Measurements from ENCODE around the gene PDRG1.

PDRG1 gene

GRCh38 chr20:31951530-31952453, at the start of gene PDRG1:
Gene PDRG1 (minus strand): TSS chr20:31952046. CDS start chr20:31951961, 85 bp downstream.
- H3K4me1 ChIP-seq, result peaks cover 0 to 26% (median 16%) of the 10 kb centered on the region in 4 donors
- peaks cover 0 to 5% of the 10 kb centered on the region in 2 donors for H3K27me3 ChIP-seq
- H3K9me3 ChIP-seq, result no peaks in the 10 kb centered on the region
- peak within 1 kb of the TSS; percentile 81 to 84 for H3K4me3 ChIP-seq
- intact Hi-C loops (cut with DNase I; ENCODE audit: low total_unique reads), result loop anchor here (5.0 to 10.0 kb wide), 5 partner anchors 81 to 287 kb away; partner anchors contain the start of gene BCL2L1
- TF ChIP-seq CTCF (IDR thresholded peaks at IDR 0.05), result peak; percentile 91 to 94
- peaks cover 21 to 34% (median 27%) of the 10 kb centered on the region in 3 donors for H3K36me3 ChIP-seq
- peak within 1 kb of the TSS; percentile 83 for H3K27ac ChIP-seq
- peak; percentile 92 to 96 for DNase-seq

- DNase-seq, result no peak
- Histone ChIP-seq H3K36me3 (no peaks in the 10 kb centered on the region), H3K9me3 (no peaks in the 10 kb centered on the region), H3K4me1 (peaks cover 0 to 5% (median 0%) of the 10 kb centered on the region in 4 donors), H3K4me3 (no peak overlapping the region), H3K27me3 (peaks cover 0 to 46% of the 10 kb centered on the region in 2 donors), H3K27ac (no peak overlapping the region)
- intact Hi-C loops (cut with DNase I; ENCODE audit: low total_unique reads), result no loop called here
- TF ChIP-seq CTCF (IDR thresholded peaks at IDR 0.05), result no peak
Measured at GRCh38 chr20:31998246-31998645, 46.4 kb upstream of the PDRG1 start.

DNA sequence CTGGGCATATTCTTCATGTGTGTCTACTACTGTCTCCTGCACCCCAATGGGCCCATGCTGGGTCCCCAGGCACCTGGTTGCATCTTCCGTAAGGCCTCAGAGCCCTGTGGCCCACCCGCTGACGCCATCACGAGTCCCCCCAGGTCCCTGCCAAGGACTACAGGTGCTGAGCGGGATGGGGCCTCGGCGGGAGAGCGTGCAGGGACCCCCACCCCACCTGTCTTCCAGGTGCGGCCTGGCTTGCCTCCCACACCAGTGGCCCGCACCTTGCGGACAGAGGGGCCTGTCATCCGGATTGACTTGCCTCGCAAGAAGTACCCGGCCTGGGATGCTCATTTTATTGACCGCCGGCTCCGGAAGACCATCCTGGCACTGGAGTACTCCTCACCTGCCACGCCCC, 45.1 kb upstream of the PDRG1 start:
- DNase-seq, result no peak
- Histone ChIP-seq H3K36me3 (no peaks in the 10 kb centered on the region), H3K27ac (no peak overlapping the region), H3K4me3 (no peak overlapping the region), H3K27me3 (peaks cover 0 to 50% of the 10 kb centered on the region in 2 donors), H3K9me3 (no peaks in the 10 kb centered on the region), H3K4me1 (peaks cover 0 to 5% (median 0%) of the 10 kb centered on the region in 4 donors)
- intact Hi-C loops (cut with DNase I; ENCODE audit: low total_unique reads), result no loop called here
- no peak for TF ChIP-seq CTCF (IDR thresholded peaks at IDR 0.05)

- H3K9me3 ChIP-seq, result no peaks in the 10 kb centered on the region
- H3K4me3 ChIP-seq, result no peak overlapping the region
- DNase-seq, result no peak
- no peak for TF ChIP-seq CTCF (IDR thresholded peaks at IDR 0.05)
- no peaks in the 10 kb centered on the region for H3K36me3 ChIP-seq
- H3K27ac ChIP-seq, result no peak overlapping the region
- intact Hi-C loops (cut with DNase I; ENCODE audit: low total_unique reads), result no loop called here
- H3K27me3 ChIP-seq, result peaks cover 0 to 42% of the 10 kb centered on the region in 2 donors
- peaks cover 0 to 5% (median 0%) of the 10 kb centered on the region in 4 donors for H3K4me1 ChIP-seq
Measured at GRCh38 chr20:31992086-31992485, 40.2 kb upstream of the PDRG1 start.

DNA sequence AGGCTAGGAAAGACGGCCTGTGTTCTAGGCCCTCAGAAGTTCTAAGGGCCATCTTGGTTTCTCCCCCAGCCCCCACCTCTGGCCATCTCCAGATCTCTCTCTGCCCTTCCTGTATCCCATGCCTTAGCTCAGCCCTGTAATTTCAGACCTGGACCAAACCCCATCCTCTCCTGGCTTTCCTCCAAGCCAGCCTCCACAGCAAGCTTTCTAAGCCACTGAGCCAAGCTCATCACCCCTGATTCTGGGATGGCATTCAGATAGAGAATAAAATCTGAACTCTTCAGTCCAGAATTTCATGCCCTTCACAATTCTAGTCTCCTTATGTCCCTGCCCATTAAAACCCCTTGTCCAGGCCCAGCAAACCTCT, 39.5 kb upstream of the PDRG1 start:
- intact Hi-C loops (cut with DNase I; ENCODE audit: low total_unique reads), result no loop called here
- H3K4me1 ChIP-seq, result peaks cover 0 to 5% (median 0%) of the 10 kb centered on the region in 4 donors
- no peak overlapping the region for H3K27ac ChIP-seq
- no peaks in the 10 kb centered on the region for H3K9me3 ChIP-seq
- no peaks in the 10 kb centered on the region for H3K36me3 ChIP-seq
- H3K27me3 ChIP-seq, result peaks cover 0 to 35% of the 10 kb centered on the region in 2 donors
- no peak for DNase-seq
- H3K4me3 ChIP-seq, result no peak overlapping the region
- no peak for TF ChIP-seq CTCF (IDR thresholded peaks at IDR 0.05)

All from tibial artery (tissue), 4 donors.